ENCODE data around the gene TMEM91. TPM values are rescaled to one million over a fixed set of nuclear protein-coding genes. Genes with fewer than 3 reads are reported as not detected.

Gene TMEM91
- polyA plus RNA-seq, 1 donor (not counting 4 experiments of a cell fraction or from before 2014, with no cell fraction given), result 6.3 TPM

- no peak overlapping the region for H3K4me3 ChIP-seq (ENCODE audit: control insufficient read depth in 2 of 3, extremely low read depth in 1 of 3, insufficient read depth in 2 of 3, low read depth in 1 of 3, low read length in 3 of 3)
- peaks cover 11 to 13% of the 10 kb centered on the region in 2 experiments for H3K36me3 ChIP-seq (ENCODE audit: control insufficient read depth in 2 of 2, extremely low read depth in 1 of 2, insufficient read depth in 2 of 2, low read length in 2 of 2)
- no peaks in the 10 kb centered on the region for H4K20me1 ChIP-seq (ENCODE audit: control insufficient read depth, extremely low read depth, insufficient read depth, low read length)
- peaks cover 1% of the 10 kb centered on the region for H3K79me2 ChIP-seq (ENCODE audit: control insufficient read depth, insufficient read depth, low read length)
- no peaks in the 10 kb centered on the region for H3K27me3 ChIP-seq (ENCODE audit: control insufficient read depth, extremely low read depth, insufficient read depth, low read length)
- no peak overlapping the region for H3K4me2 ChIP-seq (ENCODE audit: control insufficient read depth, extremely low read depth, insufficient read depth, low read depth, low read length)
- no peak for FAIRE-seq
- DNase-seq (ENCODE audit: low read depth, low spot score), result no peak
- H3K4me1 ChIP-seq (ENCODE audit: control insufficient read depth, extremely low read depth, insufficient read depth, low read length), result peaks cover 17% of the 10 kb centered on the region
- H3K9me1 ChIP-seq (ENCODE audit: control insufficient read depth, extremely low read depth, insufficient read depth, low read length), result no peaks in the 10 kb centered on the region
- dilution Hi-C loops (cut with MboI; ENCODE audit: extremely low pct_ligation_motif_present, low sequenced_read_pairs), result no loop called here
- TF ChIP-seq EZH2 (IDR thresholded peaks at IDR 0.05; ENCODE audit: low read length), result no peak
- no peak for TF ChIP-seq CTCF (optimal IDR thresholded peaks at IDR 0.05 in 1 of 3, IDR thresholded peaks at IDR 0.05 in 1 of 3, conservative IDR thresholded peaks at IDR 0.05 in 1 of 3; ENCODE audit: extremely low read depth in 1 of 3, insufficient read depth in 2 of 3, low read length in 3 of 3)
- H3K9me3 ChIP-seq (ENCODE audit: control insufficient read depth, low read depth, low read length), result no peaks in the 10 kb centered on the region
- no peak overlapping the region for H3K27ac ChIP-seq (ENCODE audit: control insufficient read depth, insufficient read depth, low read length)
- no peak overlapping the region for H2AFZ ChIP-seq (ENCODE audit: control insufficient read depth, low read length)
- no peak overlapping the region for H3K9ac ChIP-seq (ENCODE audit: control insufficient read depth, extremely low read depth, insufficient read depth, low read length)
Observed at GRCh38 chr19:41425174-41426115, 49.1 kb downstream of the TMEM91 start.

GRCh38 chr19:41426116-41426841, 49.9 kb downstream of the TMEM91 start:
- peaks cover 11 to 12% of the 10 kb centered on the region in 2 experiments for H3K36me3 ChIP-seq (ENCODE audit: control insufficient read depth in 2 of 2, extremely low read depth in 1 of 2, insufficient read depth in 2 of 2, low read length in 2 of 2)
- DNase-seq (ENCODE audit: low read depth, low spot score) (no peak), FAIRE-seq (no peak)
- TF ChIP-seq CTCF (optimal IDR thresholded peaks at IDR 0.05 in 1 of 3, IDR thresholded peaks at IDR 0.05 in 1 of 3, conservative IDR thresholded peaks at IDR 0.05 in 1 of 3; ENCODE audit: extremely low read depth in 1 of 3, insufficient read depth in 2 of 3, low read length in 3 of 3), result no peak
- dilution Hi-C loops (cut with MboI; ENCODE audit: extremely low pct_ligation_motif_present, low sequenced_read_pairs), result no loop called here
- peak overlapping the region; percentile 83 for H3K9ac ChIP-seq (ENCODE audit: control insufficient read depth, extremely low read depth, insufficient read depth, low read length)
- no peaks in the 10 kb centered on the region for H3K27me3 ChIP-seq (ENCODE audit: control insufficient read depth, extremely low read depth, insufficient read depth, low read length)
- peak overlapping the region; percentile 92 for H3K4me2 ChIP-seq (ENCODE audit: control insufficient read depth, extremely low read depth, insufficient read depth, low read depth, low read length)
- H2AFZ ChIP-seq (ENCODE audit: control insufficient read depth, low read length), result no peak overlapping the region
- peaks cover 1% of the 10 kb centered on the region for H3K79me2 ChIP-seq (ENCODE audit: control insufficient read depth, insufficient read depth, low read length)
- no peaks in the 10 kb centered on the region for H4K20me1 ChIP-seq (ENCODE audit: control insufficient read depth, extremely low read depth, insufficient read depth, low read length)
- H3K27ac ChIP-seq (ENCODE audit: control insufficient read depth, insufficient read depth, low read length), result peak overlapping the region; percentile 69
- H3K4me3 ChIP-seq (ENCODE audit: control insufficient read depth in 2 of 3, extremely low read depth in 1 of 3, insufficient read depth in 2 of 3, low read depth in 1 of 3, low read length in 3 of 3), result peak overlapping the region; percentile 55 to 81 (median 59)
- no peaks in the 10 kb centered on the region for H3K9me3 ChIP-seq (ENCODE audit: control insufficient read depth, low read depth, low read length)
- H3K9me1 ChIP-seq (ENCODE audit: control insufficient read depth, extremely low read depth, insufficient read depth, low read length), result no peaks in the 10 kb centered on the region
- H3K4me1 ChIP-seq (ENCODE audit: control insufficient read depth, extremely low read depth, insufficient read depth, low read length), result peaks cover 17% of the 10 kb centered on the region

All from keratinocyte (primary cell).